ENCODE results near the gene ZNG1F.
"Not testable (repeated sequence)": the region's sequence is repeated elsewhere in the genome, so short reads cannot be mapped to it uniquely, and the experiment has no call there.

DNA sequence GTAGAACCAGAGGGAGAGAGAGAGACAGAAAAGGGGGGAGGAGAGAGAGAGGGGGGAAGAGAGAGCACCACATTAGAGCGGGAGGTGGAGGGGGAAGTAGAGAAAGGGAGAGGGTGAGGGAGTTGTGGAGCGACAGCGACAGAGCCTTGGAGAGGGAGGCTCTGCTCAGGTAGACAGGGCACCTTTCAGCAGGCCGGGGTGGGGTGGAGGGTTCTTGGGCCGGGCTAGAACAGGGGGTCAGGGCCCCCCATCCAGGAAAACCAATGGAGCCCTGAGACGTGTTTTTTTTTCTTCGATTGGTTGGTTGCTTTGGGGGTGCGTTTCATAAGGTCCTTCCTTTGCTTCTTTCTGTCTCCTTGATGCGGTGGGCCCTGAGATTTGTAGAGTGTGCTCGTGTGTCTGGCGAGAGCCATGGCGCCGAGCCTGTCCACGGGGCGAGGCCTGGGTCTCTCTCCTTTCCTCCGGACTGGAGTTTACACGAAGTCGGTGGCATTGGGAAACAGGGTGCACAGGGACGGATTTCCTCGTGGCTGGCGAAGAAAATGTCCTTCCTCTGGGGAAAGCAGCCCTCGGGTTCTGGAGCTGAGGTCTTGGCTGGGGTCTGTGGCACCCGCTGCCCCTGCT, 47.5 kb upstream of the ZNG1F start:
- TF ChIP-seq, protein P1, sequence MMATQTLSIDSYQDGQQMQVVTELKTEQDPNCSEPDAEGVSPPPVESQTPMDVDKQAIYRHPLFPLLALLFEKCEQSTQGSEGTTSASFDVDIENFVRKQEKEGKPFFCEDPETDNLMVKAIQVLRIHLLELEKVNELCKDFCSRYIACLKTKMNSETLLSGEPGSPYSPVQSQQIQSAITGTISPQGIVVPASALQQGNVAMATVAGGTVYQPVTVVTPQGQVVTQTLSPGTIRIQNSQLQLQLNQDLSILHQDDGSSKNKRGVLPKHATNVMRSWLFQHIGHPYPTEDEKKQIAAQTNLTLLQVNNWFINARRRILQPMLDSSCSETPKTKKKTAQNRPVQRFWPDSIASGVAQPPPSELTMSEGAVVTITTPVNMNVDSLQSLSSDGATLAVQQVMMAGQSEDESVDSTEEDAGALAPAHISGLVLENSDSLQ (IDR thresholded peaks at IDR 0.05), result not testable (repeated sequence)
- TF ChIP-seq, protein P2, sequence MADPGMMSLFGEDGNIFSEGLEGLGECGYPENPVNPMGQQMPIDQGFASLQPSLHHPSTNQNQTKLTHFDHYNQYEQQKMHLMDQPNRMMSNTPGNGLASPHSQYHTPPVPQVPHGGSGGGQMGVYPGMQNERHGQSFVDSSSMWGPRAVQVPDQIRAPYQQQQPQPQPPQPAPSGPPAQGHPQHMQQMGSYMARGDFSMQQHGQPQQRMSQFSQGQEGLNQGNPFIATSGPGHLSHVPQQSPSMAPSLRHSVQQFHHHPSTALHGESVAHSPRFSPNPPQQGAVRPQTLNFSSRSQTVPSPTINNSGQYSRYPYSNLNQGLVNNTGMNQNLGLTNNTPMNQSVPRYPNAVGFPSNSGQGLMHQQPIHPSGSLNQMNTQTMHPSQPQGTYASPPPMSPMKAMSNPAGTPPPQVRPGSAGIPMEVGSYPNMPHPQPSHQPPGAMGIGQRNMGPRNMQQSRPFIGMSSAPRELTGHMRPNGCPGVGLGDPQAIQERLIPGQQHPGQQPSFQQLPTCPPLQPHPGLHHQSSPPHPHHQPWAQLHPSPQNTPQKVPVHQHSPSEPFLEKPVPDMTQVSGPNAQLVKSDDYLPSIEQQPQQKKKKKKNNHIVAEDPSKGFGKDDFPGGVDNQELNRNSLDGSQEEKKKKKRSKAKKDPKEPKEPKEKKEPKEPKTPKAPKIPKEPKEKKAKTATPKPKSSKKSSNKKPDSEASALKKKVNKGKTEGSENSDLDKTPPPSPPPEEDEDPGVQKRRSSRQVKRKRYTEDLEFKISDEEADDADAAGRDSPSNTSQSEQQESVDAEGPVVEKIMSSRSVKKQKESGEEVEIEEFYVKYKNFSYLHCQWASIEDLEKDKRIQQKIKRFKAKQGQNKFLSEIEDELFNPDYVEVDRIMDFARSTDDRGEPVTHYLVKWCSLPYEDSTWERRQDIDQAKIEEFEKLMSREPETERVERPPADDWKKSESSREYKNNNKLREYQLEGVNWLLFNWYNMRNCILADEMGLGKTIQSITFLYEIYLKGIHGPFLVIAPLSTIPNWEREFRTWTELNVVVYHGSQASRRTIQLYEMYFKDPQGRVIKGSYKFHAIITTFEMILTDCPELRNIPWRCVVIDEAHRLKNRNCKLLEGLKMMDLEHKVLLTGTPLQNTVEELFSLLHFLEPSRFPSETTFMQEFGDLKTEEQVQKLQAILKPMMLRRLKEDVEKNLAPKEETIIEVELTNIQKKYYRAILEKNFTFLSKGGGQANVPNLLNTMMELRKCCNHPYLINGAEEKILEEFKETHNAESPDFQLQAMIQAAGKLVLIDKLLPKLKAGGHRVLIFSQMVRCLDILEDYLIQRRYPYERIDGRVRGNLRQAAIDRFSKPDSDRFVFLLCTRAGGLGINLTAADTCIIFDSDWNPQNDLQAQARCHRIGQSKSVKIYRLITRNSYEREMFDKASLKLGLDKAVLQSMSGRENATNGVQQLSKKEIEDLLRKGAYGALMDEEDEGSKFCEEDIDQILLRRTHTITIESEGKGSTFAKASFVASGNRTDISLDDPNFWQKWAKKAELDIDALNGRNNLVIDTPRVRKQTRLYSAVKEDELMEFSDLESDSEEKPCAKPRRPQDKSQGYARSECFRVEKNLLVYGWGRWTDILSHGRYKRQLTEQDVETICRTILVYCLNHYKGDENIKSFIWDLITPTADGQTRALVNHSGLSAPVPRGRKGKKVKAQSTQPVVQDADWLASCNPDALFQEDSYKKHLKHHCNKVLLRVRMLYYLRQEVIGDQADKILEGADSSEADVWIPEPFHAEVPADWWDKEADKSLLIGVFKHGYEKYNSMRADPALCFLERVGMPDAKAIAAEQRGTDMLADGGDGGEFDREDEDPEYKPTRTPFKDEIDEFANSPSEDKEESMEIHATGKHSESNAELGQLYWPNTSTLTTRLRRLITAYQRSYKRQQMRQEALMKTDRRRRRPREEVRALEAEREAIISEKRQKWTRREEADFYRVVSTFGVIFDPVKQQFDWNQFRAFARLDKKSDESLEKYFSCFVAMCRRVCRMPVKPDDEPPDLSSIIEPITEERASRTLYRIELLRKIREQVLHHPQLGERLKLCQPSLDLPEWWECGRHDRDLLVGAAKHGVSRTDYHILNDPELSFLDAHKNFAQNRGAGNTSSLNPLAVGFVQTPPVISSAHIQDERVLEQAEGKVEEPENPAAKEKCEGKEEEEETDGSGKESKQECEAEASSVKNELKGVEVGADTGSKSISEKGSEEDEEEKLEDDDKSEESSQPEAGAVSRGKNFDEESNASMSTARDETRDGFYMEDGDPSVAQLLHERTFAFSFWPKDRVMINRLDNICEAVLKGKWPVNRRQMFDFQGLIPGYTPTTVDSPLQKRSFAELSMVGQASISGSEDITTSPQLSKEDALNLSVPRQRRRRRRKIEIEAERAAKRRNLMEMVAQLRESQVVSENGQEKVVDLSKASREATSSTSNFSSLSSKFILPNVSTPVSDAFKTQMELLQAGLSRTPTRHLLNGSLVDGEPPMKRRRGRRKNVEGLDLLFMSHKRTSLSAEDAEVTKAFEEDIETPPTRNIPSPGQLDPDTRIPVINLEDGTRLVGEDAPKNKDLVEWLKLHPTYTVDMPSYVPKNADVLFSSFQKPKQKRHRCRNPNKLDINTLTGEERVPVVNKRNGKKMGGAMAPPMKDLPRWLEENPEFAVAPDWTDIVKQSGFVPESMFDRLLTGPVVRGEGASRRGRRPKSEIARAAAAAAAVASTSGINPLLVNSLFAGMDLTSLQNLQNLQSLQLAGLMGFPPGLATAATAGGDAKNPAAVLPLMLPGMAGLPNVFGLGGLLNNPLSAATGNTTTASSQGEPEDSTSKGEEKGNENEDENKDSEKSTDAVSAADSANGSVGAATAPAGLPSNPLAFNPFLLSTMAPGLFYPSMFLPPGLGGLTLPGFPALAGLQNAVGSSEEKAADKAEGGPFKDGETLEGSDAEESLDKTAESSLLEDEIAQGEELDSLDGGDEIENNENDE (IDR thresholded peaks at IDR 0.05; ENCODE audit: low read depth, low read length), result not testable (repeated sequence)
- not testable (repeated sequence) for TF ChIP-seq PRPF4 (IDR thresholded peaks at IDR 0.05; ENCODE audit: insufficient read depth, low read depth, low read length, poor library complexity, severe bottlenecking); CAMTA2 (CRISPR knock-in tag; conservative IDR thresholded peaks at IDR 0.05); BMI1 (IDR thresholded peaks at IDR 0.05; ENCODE audit: low read length); POLR2A (conservative IDR thresholded peaks at IDR 0.05); ELF1 (tag; IDR thresholded peaks at IDR 0.05)
- TF ChIP-seq, protein P3, sequence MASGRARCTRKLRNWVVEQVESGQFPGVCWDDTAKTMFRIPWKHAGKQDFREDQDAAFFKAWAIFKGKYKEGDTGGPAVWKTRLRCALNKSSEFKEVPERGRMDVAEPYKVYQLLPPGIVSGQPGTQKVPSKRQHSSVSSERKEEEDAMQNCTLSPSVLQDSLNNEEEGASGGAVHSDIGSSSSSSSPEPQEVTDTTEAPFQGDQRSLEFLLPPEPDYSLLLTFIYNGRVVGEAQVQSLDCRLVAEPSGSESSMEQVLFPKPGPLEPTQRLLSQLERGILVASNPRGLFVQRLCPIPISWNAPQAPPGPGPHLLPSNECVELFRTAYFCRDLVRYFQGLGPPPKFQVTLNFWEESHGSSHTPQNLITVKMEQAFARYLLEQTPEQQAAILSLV (tag; IDR thresholded peaks at IDR 0.05), result not testable (repeated sequence)
- TF ChIP-seq, protein P4, sequence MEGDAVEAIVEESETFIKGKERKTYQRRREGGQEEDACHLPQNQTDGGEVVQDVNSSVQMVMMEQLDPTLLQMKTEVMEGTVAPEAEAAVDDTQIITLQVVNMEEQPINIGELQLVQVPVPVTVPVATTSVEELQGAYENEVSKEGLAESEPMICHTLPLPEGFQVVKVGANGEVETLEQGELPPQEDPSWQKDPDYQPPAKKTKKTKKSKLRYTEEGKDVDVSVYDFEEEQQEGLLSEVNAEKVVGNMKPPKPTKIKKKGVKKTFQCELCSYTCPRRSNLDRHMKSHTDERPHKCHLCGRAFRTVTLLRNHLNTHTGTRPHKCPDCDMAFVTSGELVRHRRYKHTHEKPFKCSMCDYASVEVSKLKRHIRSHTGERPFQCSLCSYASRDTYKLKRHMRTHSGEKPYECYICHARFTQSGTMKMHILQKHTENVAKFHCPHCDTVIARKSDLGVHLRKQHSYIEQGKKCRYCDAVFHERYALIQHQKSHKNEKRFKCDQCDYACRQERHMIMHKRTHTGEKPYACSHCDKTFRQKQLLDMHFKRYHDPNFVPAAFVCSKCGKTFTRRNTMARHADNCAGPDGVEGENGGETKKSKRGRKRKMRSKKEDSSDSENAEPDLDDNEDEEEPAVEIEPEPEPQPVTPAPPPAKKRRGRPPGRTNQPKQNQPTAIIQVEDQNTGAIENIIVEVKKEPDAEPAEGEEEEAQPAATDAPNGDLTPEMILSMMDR (IDR thresholded peaks at IDR 0.05 in 2 of 3, conservative IDR thresholded peaks at IDR 0.05 in 1 of 3; ENCODE audit: insufficient read depth in 2 of 3, low read depth in 1 of 3, low read length in 3 of 3), result not testable (repeated sequence)
- TF ChIP-seq, protein P5, sequence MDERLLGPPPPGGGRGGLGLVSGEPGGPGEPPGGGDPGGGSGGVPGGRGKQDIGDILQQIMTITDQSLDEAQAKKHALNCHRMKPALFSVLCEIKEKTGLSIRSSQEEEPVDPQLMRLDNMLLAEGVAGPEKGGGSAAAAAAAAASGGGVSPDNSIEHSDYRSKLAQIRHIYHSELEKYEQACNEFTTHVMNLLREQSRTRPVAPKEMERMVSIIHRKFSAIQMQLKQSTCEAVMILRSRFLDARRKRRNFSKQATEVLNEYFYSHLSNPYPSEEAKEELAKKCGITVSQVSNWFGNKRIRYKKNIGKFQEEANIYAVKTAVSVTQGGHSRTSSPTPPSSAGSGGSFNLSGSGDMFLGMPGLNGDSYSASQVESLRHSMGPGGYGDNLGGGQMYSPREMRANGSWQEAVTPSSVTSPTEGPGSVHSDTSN (CRISPR knock-in tag; IDR thresholded peaks at IDR 0.05; ENCODE audit: low read depth), result not testable (repeated sequence)
- TF ChIP-seq, protein P5 (tag; conservative IDR thresholded peaks at IDR 0.05; ENCODE audit: low read depth), result not testable (repeated sequence)

Data from K562 (cell line).